GM12875 (cell line): ENCODE measurements around the gene RPS21.

Experiments used
- H3K4me3 ChIP-seq: one replicate; pipeline ENCODE4 v1.5.1; 2011; ENCODE audit warnings: low read depth, low read length, control low read depth
- CTCF ChIP-seq: IDR thresholded peaks from 2 replicates; pipeline ENCODE4 v1.5.1; 2011; ENCODE audit warnings: low read depth, mild to moderate bottlenecking, control low read depth, inconsistent platforms, low read length, moderate library complexity, borderline replicate concordance; ENCODE audit not compliant: insufficient read depth

The RPS21 gene

DNA sequence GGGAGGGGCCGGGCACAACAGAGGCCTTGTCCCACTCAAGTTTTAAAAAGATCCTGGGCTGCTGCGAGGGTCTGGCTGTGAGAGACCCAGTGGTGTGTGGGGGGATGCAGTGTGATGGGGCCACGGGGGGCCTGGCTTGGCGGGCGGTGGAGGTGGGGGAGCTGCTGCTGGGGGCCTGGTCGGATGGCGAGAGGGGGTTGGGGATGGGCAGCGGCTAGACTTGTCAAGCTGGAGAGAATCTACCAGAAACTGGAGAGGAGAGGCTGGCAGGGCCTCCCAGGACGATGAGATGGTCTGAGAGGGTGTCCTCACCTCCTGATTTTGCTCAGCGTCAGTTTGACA, 5.1 kb downstream of the RPS21 start:
- TF ChIP-seq CTCF, result no peak

DNA sequence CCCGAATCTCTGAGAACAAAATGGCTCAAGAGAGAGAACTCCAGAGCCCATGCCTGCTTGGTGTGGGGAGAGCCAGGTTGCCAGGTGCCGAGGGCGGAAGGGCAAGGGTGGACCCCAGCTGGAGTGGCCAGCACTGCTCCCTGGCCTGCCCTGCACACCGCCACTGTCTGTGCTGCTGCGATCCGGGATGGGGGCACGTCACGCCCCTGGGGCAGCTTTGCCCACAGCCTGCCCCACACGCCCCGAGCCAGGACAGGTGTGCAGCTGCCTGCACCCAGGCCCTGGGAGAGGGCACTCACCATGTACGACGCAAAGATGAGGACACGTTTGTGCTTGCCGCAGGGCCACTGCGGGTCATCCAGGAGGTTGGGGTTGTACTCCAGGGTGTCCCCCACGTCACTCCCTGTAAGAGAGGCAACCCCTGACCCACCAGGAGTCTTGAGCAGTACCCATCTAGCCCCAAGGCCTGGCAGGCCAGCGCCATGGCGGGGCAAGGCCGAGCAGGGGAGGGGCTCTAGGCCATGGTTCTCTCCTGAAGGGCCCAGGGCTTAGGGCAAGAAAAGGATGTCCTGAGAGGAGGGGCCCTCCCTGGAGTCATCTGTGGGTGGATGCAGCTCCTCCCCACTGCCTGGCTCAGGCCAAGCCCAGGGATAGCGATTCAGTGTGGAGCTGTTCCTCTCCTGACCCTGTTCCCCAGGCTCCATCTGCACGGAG, 5.9 kb downstream of the RPS21 start:
- no peak overlapping the region for H3K4me3 ChIP-seq
- no peak for TF ChIP-seq CTCF

More for the DNA sequence above, 5.1 kb downstream of the RPS21 start:
- no peak overlapping the region for H3K4me3 ChIP-seq

- H3K4me3 ChIP-seq, result no peak overlapping the region
- TF ChIP-seq CTCF, result no peak
These were observed 6.4 kb downstream of the RPS21 start for GRCh38 chr20:62393335-62393665.

DNA sequence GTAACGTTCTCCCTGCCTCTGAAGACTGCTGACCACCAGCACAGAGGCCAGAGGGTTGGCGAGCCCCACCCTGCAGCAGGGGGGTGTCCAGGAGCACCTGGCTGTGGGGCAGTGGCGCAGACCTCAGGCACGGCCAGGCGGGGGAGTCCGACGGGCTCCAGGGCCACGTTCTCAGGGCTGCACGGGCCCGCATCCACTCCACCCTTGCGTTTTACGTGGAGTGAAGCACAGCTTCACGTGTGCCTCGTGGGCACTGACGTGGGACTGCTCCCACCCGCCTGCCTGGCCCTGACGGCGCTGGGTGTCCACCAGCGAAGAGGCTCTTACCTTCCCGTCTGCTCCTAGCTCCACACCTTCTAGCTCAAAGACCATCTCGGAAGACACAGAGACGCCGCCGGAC, 6.9 kb downstream of the RPS21 start:
- H3K4me3 ChIP-seq, result no peak overlapping the region
- no peak for TF ChIP-seq CTCF

- no peak overlapping the region for H3K4me3 ChIP-seq
- no peak for TF ChIP-seq CTCF
These were observed 7.6 kb downstream of the RPS21 start for GRCh38 chr20:62394248-62395245.

- H3K4me3 ChIP-seq, result no peak overlapping the region
- no peak for TF ChIP-seq CTCF
These were observed 8.7 kb downstream of the RPS21 start for GRCh38 chr20:62395311-62396242.
